Gastroesophageal sphincter (tissue), 3 donors: ENCODE data around the gene PRX.

ENCODE experiments used
- EP300 ChIP-seq: sonication (generic); formaldehyde crosslinking; IDR thresholded peaks from one replicate; pipeline ENCODE4 v1.6.1; 2017; ENCODE audit warnings: antibody characterized with exemption, mild to moderate bottlenecking
- POLR2A ChIP-seq, 2 donors: fragments of 450-650 bp; IDR thresholded peaks; one replicate each; pipeline ENCODE4 v1.6.1; 2017; ENCODE audit warnings: antibody characterized with exemption in 2 of 2, mild to moderate bottlenecking in 2 of 2, moderate library complexity in 1 of 2
- POLR2AphosphoS5 ChIP-seq: sonication (generic); formaldehyde crosslinking; IDR thresholded peaks from one replicate; pipeline ENCODE4 v1.6.1; 2017; ENCODE audit warnings: antibody characterized with exemption
- TF ChIP-seq, protein P1 (sequence below), 4 experiments: fragments of 200-600 bp in 2 of 4; fragments of 450-650 bp in 2 of 4; sonication (generic) in 1 of 4; IDR thresholded peaks; one replicate each; pipeline ENCODE4 v1.5.1; 2017 to 2019; ENCODE audit warnings: antibody characterized with exemption in 4 of 4, mild to moderate bottlenecking in 2 of 4, moderate library complexity in 2 of 4

- TF ChIP-seq POLR2A (IDR thresholded peaks at IDR 0.05) (no peak), EP300 (no peak), POLR2AphosphoS5 (no peak)
- TF ChIP-seq, protein P1, sequence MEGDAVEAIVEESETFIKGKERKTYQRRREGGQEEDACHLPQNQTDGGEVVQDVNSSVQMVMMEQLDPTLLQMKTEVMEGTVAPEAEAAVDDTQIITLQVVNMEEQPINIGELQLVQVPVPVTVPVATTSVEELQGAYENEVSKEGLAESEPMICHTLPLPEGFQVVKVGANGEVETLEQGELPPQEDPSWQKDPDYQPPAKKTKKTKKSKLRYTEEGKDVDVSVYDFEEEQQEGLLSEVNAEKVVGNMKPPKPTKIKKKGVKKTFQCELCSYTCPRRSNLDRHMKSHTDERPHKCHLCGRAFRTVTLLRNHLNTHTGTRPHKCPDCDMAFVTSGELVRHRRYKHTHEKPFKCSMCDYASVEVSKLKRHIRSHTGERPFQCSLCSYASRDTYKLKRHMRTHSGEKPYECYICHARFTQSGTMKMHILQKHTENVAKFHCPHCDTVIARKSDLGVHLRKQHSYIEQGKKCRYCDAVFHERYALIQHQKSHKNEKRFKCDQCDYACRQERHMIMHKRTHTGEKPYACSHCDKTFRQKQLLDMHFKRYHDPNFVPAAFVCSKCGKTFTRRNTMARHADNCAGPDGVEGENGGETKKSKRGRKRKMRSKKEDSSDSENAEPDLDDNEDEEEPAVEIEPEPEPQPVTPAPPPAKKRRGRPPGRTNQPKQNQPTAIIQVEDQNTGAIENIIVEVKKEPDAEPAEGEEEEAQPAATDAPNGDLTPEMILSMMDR (IDR thresholded peaks at IDR 0.05), result no peak
Observed at GRCh38 chr19:40449506-40449905, 36.3 kb upstream of the PRX start.
